Adipocyte (in vitro differentiated cells): ENCODE results near the gene UGGT2.

ENCODE experiments used
- DNase-seq: peaks from one replicate; pipeline ENCODE4 v3.0.0-alpha.2; 2015; ENCODE audit warnings: low read depth
- H3K27me3 ChIP-seq: replicated peaks from 2 replicates; pipeline ENCODE4 v1.7.0; 2013; ENCODE audit warnings: mild to moderate bottlenecking, low read length, moderate library complexity; ENCODE audit not compliant: control insufficient read depth, insufficient read depth
- H3K36me3 ChIP-seq: 2 replicates; pipeline ENCODE4 v1.7.0; 2013; ENCODE audit warnings: low read length, mild to moderate bottlenecking, moderate library complexity; ENCODE audit not compliant: control insufficient read depth, insufficient read depth, severe bottlenecking
- H3K4me1 ChIP-seq: 2 replicates; pipeline ENCODE4 v1.7.0; 2013; ENCODE audit warnings: mild to moderate bottlenecking, low read length, moderate library complexity; ENCODE audit not compliant: control insufficient read depth, insufficient read depth
- H3K4me3 ChIP-seq: 2 replicates; pipeline ENCODE4 v1.7.0; 2013; ENCODE audit warnings: mild to moderate bottlenecking, low read length, moderate library complexity
- H3K9ac ChIP-seq: 2 replicates; pipeline ENCODE4 v1.7.0; 2013; ENCODE audit warnings: mild to moderate bottlenecking, low read length, moderate library complexity
- H3K9me3 ChIP-seq: 2 replicates; pipeline ENCODE4 v1.7.0; 2013; ENCODE audit warnings: mild to moderate bottlenecking, low read length, moderate library complexity; ENCODE audit not compliant: control insufficient read depth

Gene UGGT2

DNA sequence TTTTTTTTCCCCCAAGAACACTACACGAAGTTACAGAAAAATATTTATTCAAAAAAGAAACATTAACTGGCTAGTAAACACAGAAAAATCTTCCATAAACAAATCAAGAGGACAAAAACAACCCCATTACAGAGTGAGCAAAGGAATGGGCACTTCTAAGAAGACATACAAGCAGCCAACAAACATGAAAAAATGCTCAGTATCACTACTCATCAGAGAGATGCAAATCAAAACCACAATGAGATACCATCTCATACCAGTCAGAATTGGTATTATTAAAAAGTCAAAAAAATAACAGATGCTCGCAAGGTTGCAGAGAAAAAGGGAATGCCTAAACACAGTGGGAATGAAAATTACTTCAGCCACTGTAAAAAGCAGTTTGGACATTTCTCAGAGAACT is 131.7 kb downstream of the UGGT2 start:
- H3K27me3 ChIP-seq, result no peaks in the 10 kb centered on the region
- DNase-seq, result peak; percentile 16

DNA sequence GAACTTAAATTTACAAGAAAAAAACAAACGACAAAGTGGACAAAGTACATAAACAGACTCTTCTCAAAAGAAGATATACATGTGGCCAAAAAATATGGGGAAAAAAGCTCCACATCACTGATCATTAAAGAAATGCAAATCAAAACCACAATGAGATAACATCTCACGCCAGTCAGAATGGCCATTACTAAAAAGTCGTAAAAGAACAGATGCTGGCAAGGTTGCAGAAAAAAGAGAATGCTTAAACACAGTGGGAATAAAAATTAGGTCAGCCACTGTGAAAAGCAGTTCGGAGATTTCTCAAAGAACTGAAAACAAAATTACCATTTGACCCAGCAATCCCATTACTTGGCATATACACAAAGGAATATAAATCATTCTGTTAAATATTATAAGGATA is 132.7 kb downstream of the UGGT2 start:
- H3K4me3 ChIP-seq, result no peak overlapping the region
- no peaks in the 10 kb centered on the region for H3K9me3 ChIP-seq
- H3K27me3 ChIP-seq, result no peaks in the 10 kb centered on the region
- H3K4me1 ChIP-seq, result peaks cover 12% of the 10 kb centered on the region
- no peak for DNase-seq
- no peak overlapping the region for H3K9ac ChIP-seq
- peaks cover 6% of the 10 kb centered on the region for H3K36me3 ChIP-seq

More for the DNA sequence above, 131.7 kb downstream of the UGGT2 start:
- H3K36me3 ChIP-seq, result peaks cover 3% of the 10 kb centered on the region
- no peak overlapping the region for H3K9ac ChIP-seq
- no peaks in the 10 kb centered on the region for H3K9me3 ChIP-seq
- no peak overlapping the region for H3K4me3 ChIP-seq
- peaks cover 15% of the 10 kb centered on the region for H3K4me1 ChIP-seq

DNA sequence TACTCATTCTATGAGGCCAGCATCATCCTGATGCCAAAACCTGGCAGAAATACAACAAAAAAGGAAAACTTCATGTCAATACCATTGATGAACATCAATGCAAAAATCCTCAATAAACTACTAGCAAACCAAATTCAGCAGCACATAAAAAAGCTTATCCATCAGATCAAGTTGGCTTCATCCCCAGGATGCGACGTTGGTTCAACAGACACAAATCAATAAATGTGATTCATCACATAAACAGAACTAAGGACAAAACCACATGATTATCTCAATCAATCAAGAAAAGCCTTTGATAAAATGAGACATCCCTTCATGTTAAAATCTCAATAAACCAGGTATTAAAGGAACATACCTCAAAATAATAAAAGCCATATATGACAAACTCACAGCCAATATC is 134.3 kb downstream of the UGGT2 start:
- H3K4me1 ChIP-seq, result no peaks in the 10 kb centered on the region

DNA sequence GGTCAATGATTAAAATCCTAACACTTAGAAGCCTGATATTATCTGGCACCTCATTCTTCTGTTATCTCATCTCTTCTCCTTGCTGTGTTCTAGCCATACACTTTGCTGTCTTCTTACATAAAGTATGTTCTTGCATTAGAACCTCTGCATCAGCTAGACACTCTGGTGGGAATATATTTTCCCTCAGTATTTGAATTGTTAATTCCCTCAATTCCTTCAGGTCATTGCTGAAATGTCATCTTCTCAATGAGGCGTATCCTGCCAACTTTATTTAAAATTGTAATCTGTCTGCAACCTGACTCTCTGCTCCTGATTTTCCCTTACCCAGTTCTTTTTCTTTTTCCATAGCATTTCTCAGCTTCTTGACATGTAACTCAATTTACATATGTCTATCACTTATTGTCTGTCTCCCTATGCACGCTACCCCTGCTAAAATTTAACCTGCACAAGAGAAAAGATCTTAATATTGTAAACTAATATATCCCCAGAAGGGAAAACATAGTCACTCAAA is 138.2 kb downstream of the UGGT2 start:
- no peak for DNase-seq
- Histone ChIP-seq H3K9ac (no peak overlapping the region), H3K9me3 (peaks cover 2% of the 10 kb centered on the region), H3K4me3 (no peak overlapping the region), H3K27me3 (no peaks in the 10 kb centered on the region), H3K4me1 (no peaks in the 10 kb centered on the region), H3K36me3 (peaks cover 3% of the 10 kb centered on the region)

More for the DNA sequence above, 134.3 kb downstream of the UGGT2 start:
- H3K36me3 ChIP-seq, result peaks cover 6% of the 10 kb centered on the region
- H3K9ac ChIP-seq, result no peak overlapping the region
- H3K9me3 ChIP-seq, result no peaks in the 10 kb centered on the region
- H3K4me3 ChIP-seq, result no peak overlapping the region
- H3K27me3 ChIP-seq, result no peaks in the 10 kb centered on the region
- DNase-seq, result no peak

DNA sequence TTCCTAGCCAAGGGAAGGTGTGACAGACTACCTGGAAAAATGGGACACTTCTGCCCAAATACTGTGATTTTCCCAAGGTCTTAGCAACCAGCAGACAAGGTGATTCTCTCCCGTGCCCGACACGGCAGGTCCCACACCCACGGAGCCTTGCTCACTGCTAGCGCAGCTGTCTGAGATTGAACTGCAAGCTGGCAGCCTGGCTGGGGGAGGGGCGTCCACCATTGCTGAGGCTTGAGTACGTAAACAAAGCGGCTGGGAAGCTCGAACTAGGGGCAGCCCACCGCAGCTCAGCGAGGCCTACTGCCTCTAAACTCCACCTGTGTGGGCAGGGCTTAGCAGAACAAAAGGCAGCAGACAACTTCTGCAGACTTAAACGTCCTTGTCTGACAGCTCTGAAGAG is 146.2 kb downstream of the UGGT2 start:
- H3K4me1 ChIP-seq, result peaks cover 7% of the 10 kb centered on the region
- no peaks in the 10 kb centered on the region for H3K27me3 ChIP-seq
- no peak overlapping the region for H3K9ac ChIP-seq
- peaks cover 7% of the 10 kb centered on the region for H3K9me3 ChIP-seq
- no peak overlapping the region for H3K4me3 ChIP-seq
- DNase-seq, result no peak
- H3K36me3 ChIP-seq, result peaks cover 19% of the 10 kb centered on the region

DNA sequence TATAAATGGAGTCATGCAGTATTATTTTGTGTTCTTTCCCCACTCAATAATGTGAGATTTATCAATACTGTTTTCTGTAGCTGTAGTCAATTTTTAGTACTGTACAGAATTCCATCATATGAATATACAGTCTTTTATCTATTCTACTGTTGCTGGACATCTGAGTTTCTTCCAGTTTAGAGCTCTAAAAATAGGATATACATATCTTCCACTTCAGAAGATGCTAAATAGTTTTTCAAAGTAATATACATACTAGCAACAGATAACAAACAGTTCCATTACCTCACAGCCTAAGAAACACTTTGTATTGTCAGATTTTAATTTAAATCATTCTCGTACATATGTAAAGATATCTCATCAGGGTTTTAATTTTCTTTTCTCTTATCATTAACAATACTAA is 149.6 kb downstream of the UGGT2 start:
- Histone ChIP-seq H3K4me3 (no peak overlapping the region), H3K27me3 (no peaks in the 10 kb centered on the region), H3K9ac (no peak overlapping the region), H3K9me3 (peaks cover 4% of the 10 kb centered on the region), H3K36me3 (peaks cover 31% of the 10 kb centered on the region), H3K4me1 (peaks cover 7% of the 10 kb centered on the region)
- no peak for DNase-seq

DNA sequence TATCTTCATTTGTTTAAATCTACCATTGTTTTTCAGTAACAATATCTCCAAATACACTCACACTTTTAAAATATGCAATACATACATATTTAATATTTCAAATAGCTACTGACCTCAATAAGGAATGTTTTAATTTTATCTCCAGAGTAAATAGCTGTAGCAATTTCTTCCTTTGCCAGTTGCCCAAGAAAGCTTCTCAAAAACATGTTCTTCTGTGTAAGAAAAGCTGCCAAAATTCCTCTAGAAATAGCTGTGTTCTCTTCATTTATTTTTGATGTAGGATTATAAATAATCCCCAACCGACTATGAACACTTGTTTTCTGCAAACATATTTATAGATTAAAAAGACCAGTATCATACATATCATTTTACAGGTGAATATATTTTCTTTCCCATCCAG is 150.5 kb downstream of the UGGT2 start:
- Histone ChIP-seq H3K27me3 (no peaks in the 10 kb centered on the region), H3K9ac (no peak overlapping the region), H3K4me3 (no peak overlapping the region), H3K9me3 (peaks cover 4% of the 10 kb centered on the region), H3K4me1 (peaks cover 7% of the 10 kb centered on the region), H3K36me3 (peaks cover 34% of the 10 kb centered on the region)
- DNase-seq, result peak; percentile 58

DNA sequence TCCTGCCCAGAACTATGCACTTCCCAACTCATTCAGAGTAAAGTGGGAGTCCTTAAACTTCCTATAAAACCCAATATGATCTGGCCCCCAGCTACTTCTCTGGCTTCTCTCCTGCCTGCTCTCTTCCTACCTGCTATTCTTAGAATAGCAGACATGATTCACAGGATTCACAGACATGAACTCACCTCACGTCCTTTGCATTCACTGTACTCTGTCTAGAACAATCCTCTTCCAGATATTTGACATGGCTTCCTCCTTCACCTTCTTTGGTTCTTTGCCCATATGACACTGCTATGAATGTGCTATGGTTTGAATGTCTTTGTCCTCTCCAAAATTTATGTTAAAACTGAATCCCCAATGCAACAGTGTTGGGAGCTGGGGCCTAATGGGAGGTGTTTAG is 154.9 kb downstream of the UGGT2 start:
- no peak overlapping the region for H3K4me3 ChIP-seq
- no peaks in the 10 kb centered on the region for H3K9me3 ChIP-seq
- H3K4me1 ChIP-seq, result peaks cover 5% of the 10 kb centered on the region
- no peak for DNase-seq
- H3K27me3 ChIP-seq, result no peaks in the 10 kb centered on the region
- H3K9ac ChIP-seq, result no peak overlapping the region
- peaks cover 15% of the 10 kb centered on the region for H3K36me3 ChIP-seq

DNA sequence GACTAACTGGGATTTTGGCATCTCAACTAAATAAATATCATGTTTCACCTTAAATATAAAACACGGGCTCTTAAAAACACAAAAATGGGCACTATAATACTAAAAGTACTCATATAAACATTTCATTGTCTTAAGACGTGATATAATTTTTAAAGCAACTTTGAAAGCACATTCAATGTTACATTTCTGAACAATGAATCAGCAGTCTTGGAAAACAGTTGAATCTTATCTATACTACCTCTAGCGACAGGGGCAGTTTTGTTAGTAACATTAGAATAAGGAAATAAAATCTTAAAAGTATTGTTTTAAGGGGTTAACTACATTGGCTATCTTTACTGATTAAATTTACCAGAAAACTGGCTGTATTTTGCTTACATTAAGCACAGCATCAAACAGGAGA is 156.9 kb downstream of the UGGT2 start:
- H3K27me3 ChIP-seq, result no peaks in the 10 kb centered on the region
- peaks cover 23% of the 10 kb centered on the region for H3K36me3 ChIP-seq
- H3K9ac ChIP-seq, result no peak overlapping the region
- H3K4me3 ChIP-seq, result no peak overlapping the region
- H3K9me3 ChIP-seq, result no peaks in the 10 kb centered on the region
- DNase-seq, result peak; percentile 44
- H3K4me1 ChIP-seq, result no peaks in the 10 kb centered on the region

DNA sequence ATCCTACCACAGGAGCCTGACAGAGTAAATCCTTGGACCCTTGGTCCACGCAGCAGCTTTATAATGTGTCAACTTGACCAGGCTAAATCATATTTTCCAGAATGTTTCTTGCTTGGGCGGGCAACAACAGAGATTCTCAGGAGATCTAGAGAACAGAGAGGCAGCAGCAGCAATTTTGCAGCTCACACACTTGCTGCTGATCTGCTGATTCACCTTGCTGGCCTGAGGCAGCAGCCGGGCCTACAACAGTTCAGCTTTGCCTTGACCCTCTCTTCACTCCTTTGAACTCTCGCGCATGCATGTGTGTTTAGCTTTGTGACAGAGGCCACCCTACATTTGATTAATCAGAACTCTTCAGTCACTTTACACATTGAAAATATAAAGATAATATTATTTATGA is 159.3 kb downstream of the UGGT2 start:
- no peak for DNase-seq
- H3K9ac ChIP-seq, result no peak overlapping the region

DNA sequence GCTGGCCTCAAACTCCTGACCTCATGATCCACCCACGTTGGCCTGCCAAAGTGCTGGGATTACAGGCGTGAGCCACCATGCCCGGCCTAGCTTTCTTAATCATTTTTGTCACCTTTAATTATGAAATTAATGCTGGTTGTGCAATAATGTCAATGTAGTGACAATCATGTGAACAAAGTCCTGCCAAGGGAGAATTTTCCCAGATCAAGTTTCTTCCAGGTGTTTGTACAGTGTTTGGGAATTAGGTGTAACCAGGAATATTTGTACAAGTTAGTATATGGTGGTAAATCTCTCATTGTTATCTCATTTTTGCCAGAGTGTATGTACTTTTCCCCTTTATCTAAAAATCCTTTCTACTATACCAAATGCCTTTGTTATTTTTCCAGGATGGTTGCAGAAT is 171.1 kb downstream of the UGGT2 start:
- peaks cover 42% of the 10 kb centered on the region for H3K36me3 ChIP-seq
- DNase-seq, result no peak
- H3K27me3 ChIP-seq, result no peaks in the 10 kb centered on the region
- H3K9me3 ChIP-seq, result no peaks in the 10 kb centered on the region
- no peak overlapping the region for H3K4me3 ChIP-seq
- H3K4me1 ChIP-seq, result no peaks in the 10 kb centered on the region
- H3K9ac ChIP-seq, result no peak overlapping the region

More for the DNA sequence above, 159.3 kb downstream of the UGGT2 start:
- no peaks in the 10 kb centered on the region for H3K27me3 ChIP-seq
- no peak overlapping the region for H3K4me3 ChIP-seq
- H3K9me3 ChIP-seq, result no peaks in the 10 kb centered on the region
- peaks cover 24% of the 10 kb centered on the region for H3K36me3 ChIP-seq
- no peaks in the 10 kb centered on the region for H3K4me1 ChIP-seq

DNA sequence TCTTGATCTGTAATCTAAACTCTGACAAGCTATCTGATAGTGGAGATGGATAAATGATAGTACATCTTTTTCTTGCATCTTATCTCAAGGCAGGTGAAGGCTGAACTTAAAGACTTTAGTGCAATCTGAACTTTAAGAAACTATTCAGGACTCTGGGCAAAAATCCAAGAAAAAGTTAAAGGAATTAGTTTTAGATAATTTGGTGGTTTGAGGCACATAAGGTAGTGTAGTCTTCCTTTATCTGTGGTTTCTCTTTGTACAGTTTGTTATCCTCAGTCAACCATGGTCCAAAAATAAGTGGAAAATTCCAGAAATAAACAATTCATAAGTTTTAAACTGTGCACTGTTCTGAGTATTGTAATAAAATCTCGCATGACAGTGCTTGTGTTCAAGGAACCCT is 172.9 kb downstream of the UGGT2 start:
- DNase-seq, result peak; percentile 12
- Histone ChIP-seq H3K27me3 (no peaks in the 10 kb centered on the region), H3K4me1 (no peaks in the 10 kb centered on the region), H3K36me3 (peaks cover 45% of the 10 kb centered on the region), H3K9me3 (no peaks in the 10 kb centered on the region), H3K9ac (no peak overlapping the region), H3K4me3 (no peak overlapping the region)
